T47D (cell line): Measurements from ENCODE around the gene ERG.

Experiments used
- DNase-seq, 2 experiments: peaks; one replicate each; pipeline versions ENCODE4 v3.0.0 to v3.0.0-alpha.2; 2011 to 2012; ENCODE audit warnings: low read depth in 1 of 2, low spot score in 1 of 2
- JUND ChIP-seq: IDR thresholded peaks from 2 replicates; pipeline ENCODE4 v1.6.1; 2012; ENCODE audit warnings: low read depth
- in situ Hi-C: cut with HindIII; loops from 2 replicates; pipeline ENCODE4 v1.10.0; 2016; ENCODE audit warnings: low sequenced_read_pairs, low pct_unique_long_range_greater_than_20kb

Gene ERG

GRCh38 chr21:38351961-38352521 is 146.2 kb downstream of the ERG start:
- DNase-seq = no peak
- in situ Hi-C loops = no loop called here
- no peak for TF ChIP-seq JUND

- in situ Hi-C loops = no loop called here
- DNase-seq = no peak
- TF ChIP-seq JUND = no peak
Measured at GRCh38 chr21:38351176-38351959, 146.9 kb downstream of the ERG start.

GRCh38 chr21:38350684-38351083 is 147.6 kb downstream of the ERG start:
- DNase-seq = no peak
- in situ Hi-C loops = no loop called here
- TF ChIP-seq JUND = no peak

GRCh38 chr21:38349977-38350376 is 148.3 kb downstream of the ERG start:
- no peak for TF ChIP-seq JUND
- in situ Hi-C loops = no loop called here
- no peak for DNase-seq

GRCh38 chr21:38349111-38349746 is 149.0 kb downstream of the ERG start:
- in situ Hi-C loops = no loop called here
- DNase-seq = no peak
- TF ChIP-seq JUND = no peak

DNA sequence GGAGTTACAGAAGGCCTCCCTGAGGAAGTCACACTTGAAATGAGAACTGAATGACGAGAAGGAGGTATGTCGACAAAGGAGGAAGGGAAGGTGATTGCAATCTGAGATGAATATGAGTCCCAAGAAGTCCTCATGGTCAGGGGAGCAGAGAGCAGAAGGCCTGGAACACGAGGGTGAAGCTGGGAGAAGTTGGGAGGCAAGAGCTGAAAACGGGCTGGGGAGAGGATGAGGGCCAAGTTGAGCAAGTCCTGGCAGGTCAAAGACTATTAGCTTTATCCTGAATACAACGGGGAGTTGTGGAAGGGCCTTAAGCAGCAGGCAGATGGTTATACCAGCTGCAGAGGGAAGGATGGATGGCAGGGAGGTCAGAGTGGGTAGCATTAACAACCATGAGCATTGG is 152.0 kb downstream of the ERG start:
- DNase-seq = no peak
- no peak for TF ChIP-seq JUND
- in situ Hi-C loops = no loop called here

- in situ Hi-C loops = no loop called here
- no peak for TF ChIP-seq JUND
- DNase-seq = no peak
Measured at GRCh38 chr21:38343691-38344090, 154.6 kb downstream of the ERG start.

GRCh38 chr21:38342739-38343138 is 155.5 kb downstream of the ERG start:
- no peak for DNase-seq
- TF ChIP-seq JUND = no peak
- in situ Hi-C loops = no loop called here

DNA sequence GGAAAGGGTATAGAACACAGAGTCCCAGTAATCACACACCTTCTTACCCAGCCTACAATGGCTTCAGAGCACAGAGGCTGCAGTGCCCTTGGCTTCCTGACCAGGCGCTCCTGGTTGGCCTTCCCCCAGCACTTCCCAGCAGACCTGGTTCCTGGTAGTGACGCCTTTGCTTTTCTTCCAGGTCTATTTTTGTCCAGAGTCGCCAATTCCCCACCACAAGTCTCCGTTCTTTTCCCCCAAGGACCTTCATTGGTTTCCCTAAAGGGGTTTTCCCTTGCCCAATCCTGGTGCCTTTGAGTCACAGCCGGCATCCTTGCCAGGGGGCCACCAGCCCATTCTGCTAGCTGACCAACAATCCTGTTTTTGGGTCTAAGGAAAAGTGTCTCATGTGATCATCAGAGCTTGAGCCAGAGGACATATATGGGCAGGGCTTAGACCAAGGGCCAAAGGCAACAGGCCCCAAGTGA is 156.7 kb downstream of the ERG start:
- DNase-seq = no peak
- in situ Hi-C loops = no loop called here
- TF ChIP-seq JUND = no peak

DNA sequence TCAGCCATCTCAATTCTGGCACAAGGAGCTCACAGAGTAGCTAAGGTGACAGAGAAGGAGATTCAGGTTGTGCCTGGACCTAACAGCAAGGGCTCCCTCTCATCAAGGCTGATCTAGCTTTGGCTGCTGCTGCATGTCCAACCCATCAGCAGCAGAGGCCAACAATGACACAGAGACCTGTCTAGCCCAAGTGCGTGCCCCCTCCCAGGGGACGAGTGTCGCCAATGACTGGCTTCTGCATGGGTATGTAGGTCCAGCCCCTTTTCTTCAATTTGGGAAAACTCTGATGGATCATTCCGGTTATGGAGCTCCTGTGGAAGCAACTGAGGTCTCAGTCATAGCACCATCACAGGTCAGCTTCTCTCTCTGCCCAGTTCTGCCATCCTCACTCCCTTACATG is 158.1 kb downstream of the ERG start:
- in situ Hi-C loops = no loop called here
- no peak for DNase-seq
- no peak for TF ChIP-seq JUND

DNA sequence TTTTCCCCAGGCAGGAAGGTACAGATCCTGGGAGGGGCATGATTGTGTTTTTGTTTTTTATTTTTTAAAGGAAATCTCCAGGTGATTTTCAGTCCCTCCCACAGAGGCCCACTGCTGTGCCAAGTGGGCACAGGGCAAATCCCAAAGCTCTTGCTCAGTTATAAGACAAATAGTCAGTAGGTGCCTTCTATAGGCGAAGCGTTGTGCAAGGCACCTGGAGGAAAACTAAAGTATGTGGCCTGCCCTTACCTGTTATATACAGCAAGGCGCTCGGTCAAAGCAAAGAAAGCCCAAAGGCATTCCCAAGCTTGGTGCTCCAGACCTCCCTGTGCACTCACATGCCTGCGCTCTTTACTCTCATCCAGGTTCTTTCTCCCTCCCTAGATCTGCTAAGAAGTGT is 160.5 kb downstream of the ERG start:
- in situ Hi-C loops = no loop called here
- no peak for DNase-seq
- no peak for TF ChIP-seq JUND

GRCh38 chr21:38334866-38335265 is 163.4 kb downstream of the ERG start:
- no peak for DNase-seq
- in situ Hi-C loops = no loop called here
- TF ChIP-seq JUND = no peak
